HL-60 (cell line): ENCODE data around the gene ARHGAP21.

Experiments
- DNase-seq, 2 experiments: peaks; one replicate each; pipeline ENCODE4 v3.0.0-alpha.2; 2010 to 2020; ENCODE audit warnings: low read depth in 1 of 2, low spot score in 1 of 2
- H3K27ac ChIP-seq: fragments of 250-450 bp; sonication (Bioruptor Pico); replicated peaks from 2 replicates; pipeline ENCODE4 v1.5.1; 2020; ENCODE audit warnings: mild to moderate bottlenecking, moderate library complexity
- H3K27me3 ChIP-seq: fragments of 250-450 bp; sonication (Bioruptor Pico); 2 replicates; pipeline ENCODE4 v1.5.1; 2021; ENCODE audit warnings: mild to moderate bottlenecking, moderate library complexity; ENCODE audit not compliant: insufficient read depth, poor library complexity, severe bottlenecking
- H3K4me3 ChIP-seq: replicated peaks from 2 replicates; pipeline ENCODE4 v1.5.1; 2011; ENCODE audit warnings: mild to moderate bottlenecking, control low read depth, low read length; ENCODE audit not compliant: insufficient read depth
- CTCF ChIP-seq: IDR thresholded peaks from one replicate; pipeline ENCODE4 v1.5.1; 2011; ENCODE audit warnings: low read length, control low read depth, inconsistent platforms; ENCODE audit not compliant: insufficient read depth
- GABPA ChIP-seq: IDR thresholded peaks from 2 replicates; pipeline ENCODE4 v1.6.1; 2012; ENCODE audit warnings: low read depth
- POLR2AphosphoS5 ChIP-seq: IDR thresholded peaks from 2 replicates; pipeline ENCODE4 v1.6.1; 2012; ENCODE audit warnings: low read depth
- REST ChIP-seq: IDR thresholded peaks from 2 replicates; pipeline ENCODE4 v1.6.1; 2012; ENCODE audit warnings: low read depth; ENCODE audit not compliant: insufficient replicate concordance
- SPI1 ChIP-seq: IDR thresholded peaks from 2 replicates; pipeline ENCODE4 v1.6.1; 2012; ENCODE audit warnings: low read depth, mild to moderate bottlenecking, borderline replicate concordance

Gene ARHGAP21

GRCh38 chr10:24569330-24569796 is 154.3 kb downstream of the ARHGAP21 start:
- TF ChIP-seq POLR2AphosphoS5 (no peak), GABPA (no peak), REST (no peak), CTCF (no peak), SPI1 (no peak)
- H3K4me3 ChIP-seq = no peak overlapping the region
- DNase-seq = no peak
- no peak overlapping the region for H3K27ac ChIP-seq
- H3K27me3 ChIP-seq = no peaks in the 10 kb centered on the region

- no peak for DNase-seq
- Histone ChIP-seq H3K27me3 (no peaks in the 10 kb centered on the region), H3K27ac (no peak overlapping the region), H3K4me3 (no peak overlapping the region)
- TF ChIP-seq GABPA = no peak
- TF ChIP-seq CTCF = no peak
- TF ChIP-seq REST = no peak
- TF ChIP-seq POLR2AphosphoS5 = no peak
- no peak for TF ChIP-seq SPI1
Measured at GRCh38 chr10:24568042-24568441, 155.6 kb downstream of the ARHGAP21 start.

DNA sequence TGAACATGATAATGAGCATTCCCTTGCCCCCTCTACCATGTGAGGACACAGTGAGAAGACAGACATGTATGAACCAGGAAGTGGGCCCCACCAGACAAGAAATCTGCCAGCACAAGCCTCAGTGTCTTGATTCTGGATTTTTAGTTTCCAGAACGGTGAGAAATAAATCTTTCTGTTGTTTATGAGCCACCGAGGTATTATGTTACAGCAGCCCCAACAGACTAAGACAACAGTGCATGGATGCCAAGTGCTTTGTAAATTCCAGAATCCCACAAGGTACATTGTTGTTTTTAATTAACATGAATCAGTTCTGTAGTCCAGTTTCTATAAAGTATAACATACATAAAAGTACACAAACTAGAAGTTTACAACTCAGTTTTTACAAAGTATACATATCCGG is 162.2 kb downstream of the ARHGAP21 start:
- Histone ChIP-seq H3K4me3 (no peak overlapping the region), H3K27ac (no peak overlapping the region), H3K27me3 (no peaks in the 10 kb centered on the region)
- no peak for DNase-seq
- TF ChIP-seq SPI1 = no peak

DNA sequence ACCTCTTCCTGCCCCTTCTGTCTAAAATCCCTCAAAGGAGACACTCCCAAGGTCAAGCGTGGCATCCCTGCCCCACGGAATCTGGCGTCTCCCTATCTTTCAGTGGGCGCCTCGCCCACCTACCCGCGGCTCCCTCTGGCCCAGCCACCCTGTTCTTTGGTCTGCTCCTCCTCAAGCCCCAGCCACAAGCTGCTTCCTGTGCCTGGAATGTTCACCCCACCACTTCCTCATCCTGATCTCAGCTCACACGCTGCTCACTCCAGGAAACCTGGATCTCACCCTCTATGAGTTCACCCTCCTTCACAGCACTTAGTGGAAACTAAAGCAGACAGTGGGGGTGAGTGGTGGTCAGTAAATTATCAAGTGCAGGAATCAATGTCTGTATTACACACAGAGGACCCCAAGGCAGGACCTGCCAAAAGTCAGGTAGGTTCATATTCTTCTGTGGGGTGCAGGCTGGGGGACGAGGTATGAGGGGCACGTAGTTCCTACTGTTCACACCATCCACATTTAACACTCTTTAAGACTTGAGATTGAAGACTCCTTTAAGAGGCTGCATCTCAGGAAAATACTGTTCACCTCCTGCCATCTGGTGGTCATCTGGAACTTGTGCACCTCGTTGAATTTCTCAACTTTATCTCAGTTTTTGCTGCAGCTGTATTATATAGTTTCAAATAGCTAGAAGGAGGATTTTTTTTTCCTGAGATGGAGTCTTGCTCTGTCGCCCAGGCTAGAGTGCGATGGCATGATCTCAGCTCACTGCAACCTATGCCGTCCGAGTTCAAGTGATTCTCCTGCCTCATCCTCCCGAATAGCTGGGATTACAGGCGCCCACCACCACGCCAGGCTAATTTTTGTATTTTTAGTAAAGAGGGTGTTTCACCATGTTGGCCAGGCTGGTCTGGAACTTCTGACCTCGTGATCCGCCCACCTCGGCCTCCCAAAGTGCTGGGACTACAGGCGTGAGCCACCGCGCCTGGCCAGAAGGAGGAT is 166.6 kb downstream of the ARHGAP21 start:
- Histone ChIP-seq H3K27me3 (no peaks in the 10 kb centered on the region), H3K4me3 (no peak overlapping the region), H3K27ac (no peak overlapping the region)
- DNase-seq = no peak
- TF ChIP-seq REST (no peak), SPI1 (no peak), CTCF (no peak), GABPA (no peak), POLR2AphosphoS5 (no peak)
